Effector memory CD4-positive, alpha-beta T cell (primary cell): ENCODE measurements around the gene FHL1.

Experiments used
- DNase-seq, 3 donors: peaks; one replicate each; pipeline ENCODE4 v3.0.0-alpha.2; 2020
- H3K27ac ChIP-seq: 2 replicates; pipeline ENCODE4 v1.7.0; 2013; ENCODE audit warnings: mild to moderate bottlenecking, low read length, moderate library complexity; ENCODE audit not compliant: insufficient read depth, poor library complexity, severe bottlenecking
- H3K27me3 ChIP-seq: replicated peaks from 2 replicates; pipeline ENCODE4 v1.7.0; 2013; ENCODE audit warnings: mild to moderate bottlenecking, low read length; ENCODE audit not compliant: insufficient read depth, control insufficient read depth, poor library complexity, severe bottlenecking
- H3K36me3 ChIP-seq: 2 replicates; pipeline ENCODE4 v1.7.0; 2013; ENCODE audit warnings: mild to moderate bottlenecking, low read length, moderate library complexity; ENCODE audit not compliant: control insufficient read depth, insufficient read depth
- H3K4me1 ChIP-seq: 2 replicates; pipeline ENCODE4 v1.7.0; 2013; ENCODE audit warnings: low read length, mild to moderate bottlenecking; ENCODE audit not compliant: control insufficient read depth, insufficient read depth, poor library complexity, severe bottlenecking
- H3K4me3 ChIP-seq: 2 replicates; pipeline ENCODE4 v1.7.0; 2013; ENCODE audit warnings: low read length, low read depth, mild to moderate bottlenecking; ENCODE audit not compliant: insufficient read depth, poor library complexity, severe bottlenecking
- H3K9me3 ChIP-seq: 2 replicates; pipeline ENCODE4 v1.7.0; 2013; ENCODE audit warnings: mild to moderate bottlenecking, low read length, moderate library complexity; ENCODE audit not compliant: control insufficient read depth

FHL1 gene

GRCh38 chrX:136212557-136213111 lies 65.3 kb downstream of the FHL1 start:
- Histone ChIP-seq H3K4me3 (no peak overlapping the region), H3K36me3 (no peaks in the 10 kb centered on the region), H3K4me1 (no peaks in the 10 kb centered on the region), H3K27ac (no peak overlapping the region), H3K9me3 (no peaks in the 10 kb centered on the region), H3K27me3 (no peaks in the 10 kb centered on the region)
- DNase-seq = no peak

- H3K27me3 ChIP-seq = no peaks in the 10 kb centered on the region
- H3K36me3 ChIP-seq = no peaks in the 10 kb centered on the region
- H3K27ac ChIP-seq = no peak overlapping the region
- DNase-seq = no peak
- no peak overlapping the region for H3K4me3 ChIP-seq
- H3K4me1 ChIP-seq = no peaks in the 10 kb centered on the region
- no peaks in the 10 kb centered on the region for H3K9me3 ChIP-seq
Measured at GRCh38 chrX:136214551-136214950, 67.2 kb downstream of the FHL1 start.

GRCh38 chrX:136215559-136215958 lies 68.2 kb downstream of the FHL1 start:
- no peak overlapping the region for H3K27ac ChIP-seq
- H3K4me1 ChIP-seq = no peaks in the 10 kb centered on the region
- H3K36me3 ChIP-seq = no peaks in the 10 kb centered on the region
- H3K4me3 ChIP-seq = no peak overlapping the region
- DNase-seq = no peak
- no peaks in the 10 kb centered on the region for H3K9me3 ChIP-seq
- no peaks in the 10 kb centered on the region for H3K27me3 ChIP-seq

DNA sequence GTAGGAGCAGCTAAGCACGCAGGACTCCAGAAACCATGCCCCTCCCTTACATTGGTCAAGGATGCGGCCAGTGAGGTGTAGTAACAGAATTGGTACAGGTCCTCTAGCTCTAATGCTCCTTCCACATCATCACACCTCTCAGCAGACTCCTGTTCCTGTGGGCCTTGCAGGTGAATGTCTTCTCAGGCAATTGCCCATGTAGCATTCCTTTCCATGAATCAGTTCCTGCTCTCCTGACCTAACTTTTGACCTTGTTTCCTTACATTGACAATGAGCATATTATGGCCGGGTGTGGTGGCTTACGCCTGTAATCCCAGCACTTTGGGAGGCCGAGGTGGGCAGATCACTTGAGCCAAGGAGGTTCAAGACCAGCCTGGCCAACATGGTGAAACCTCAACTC lies 72.6 kb downstream of the FHL1 start:
- H3K36me3 ChIP-seq = no peaks in the 10 kb centered on the region
- no peak overlapping the region for H3K4me3 ChIP-seq
- H3K9me3 ChIP-seq = no peaks in the 10 kb centered on the region

DNA sequence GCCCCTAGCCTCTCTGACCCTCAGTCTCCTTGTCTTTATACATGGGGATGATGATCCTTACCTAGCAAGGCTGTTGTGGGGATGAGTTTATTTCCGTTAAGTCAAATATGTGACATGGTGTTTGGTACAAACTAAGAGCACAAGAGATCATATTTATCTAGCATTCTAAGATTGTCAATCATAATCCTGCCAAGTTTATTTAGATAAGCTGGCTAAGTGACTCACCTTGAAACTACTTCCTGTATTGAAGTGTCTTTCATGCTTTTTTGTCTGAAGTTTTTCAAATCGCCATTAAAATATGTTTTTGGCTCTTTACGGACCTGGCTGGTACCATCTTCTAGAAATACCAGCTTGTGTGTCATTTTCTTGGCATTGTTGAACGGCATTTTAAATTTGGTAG lies 73.2 kb downstream of the FHL1 start:
- DNase-seq = no peak
- no peaks in the 10 kb centered on the region for H3K4me1 ChIP-seq
- H3K36me3 ChIP-seq = peaks cover 4% of the 10 kb centered on the region
- H3K27me3 ChIP-seq = no peaks in the 10 kb centered on the region
- H3K27ac ChIP-seq = no peak overlapping the region
- H3K4me3 ChIP-seq = no peak overlapping the region
- H3K9me3 ChIP-seq = no peaks in the 10 kb centered on the region

More for the DNA sequence above, 72.6 kb downstream of the FHL1 start:
- no peak overlapping the region for H3K27ac ChIP-seq
- DNase-seq = no peak
- H3K4me1 ChIP-seq = no peaks in the 10 kb centered on the region
- no peaks in the 10 kb centered on the region for H3K27me3 ChIP-seq

GRCh38 chrX:136220951-136221350 lies 73.6 kb downstream of the FHL1 start:
- no peaks in the 10 kb centered on the region for H3K9me3 ChIP-seq
- H3K36me3 ChIP-seq = peaks cover 8% of the 10 kb centered on the region
- no peaks in the 10 kb centered on the region for H3K27me3 ChIP-seq
- no peak overlapping the region for H3K4me3 ChIP-seq
- H3K4me1 ChIP-seq = no peaks in the 10 kb centered on the region
- DNase-seq = no peak
- H3K27ac ChIP-seq = no peak overlapping the region

GRCh38 chrX:136221851-136222513 lies 74.6 kb downstream of the FHL1 start:
- Histone ChIP-seq H3K27ac (no peak overlapping the region), H3K27me3 (no peaks in the 10 kb centered on the region), H3K4me1 (no peaks in the 10 kb centered on the region), H3K9me3 (no peaks in the 10 kb centered on the region), H3K4me3 (no peak overlapping the region), H3K36me3 (peaks cover 12% of the 10 kb centered on the region)
- no peak for DNase-seq

GRCh38 chrX:136227074-136227473 lies 79.7 kb downstream of the FHL1 start:
- Histone ChIP-seq H3K4me3 (no peak overlapping the region), H3K27me3 (no peaks in the 10 kb centered on the region), H3K9me3 (no peaks in the 10 kb centered on the region), H3K36me3 (peaks cover 18% of the 10 kb centered on the region), H3K4me1 (no peaks in the 10 kb centered on the region), H3K27ac (no peak overlapping the region)
- DNase-seq = no peak

- Histone ChIP-seq H3K27me3 (no peaks in the 10 kb centered on the region), H3K36me3 (peaks cover 19% of the 10 kb centered on the region), H3K27ac (no peak overlapping the region), H3K9me3 (no peaks in the 10 kb centered on the region), H3K4me3 (no peak overlapping the region), H3K4me1 (no peaks in the 10 kb centered on the region)
- no peak for DNase-seq
Measured at GRCh38 chrX:136227948-136228838, 80.9 kb downstream of the FHL1 start.

- DNase-seq = no peak
- Histone ChIP-seq H3K36me3 (peaks cover 19% of the 10 kb centered on the region), H3K9me3 (no peaks in the 10 kb centered on the region), H3K4me1 (no peaks in the 10 kb centered on the region), H3K27ac (no peak overlapping the region), H3K4me3 (no peak overlapping the region), H3K27me3 (no peaks in the 10 kb centered on the region)
Measured at GRCh38 chrX:136228839-136229207, 81.5 kb downstream of the FHL1 start.
